CD4-positive, alpha-beta T cell treated with Interleukin-12 subunit alpha and Interleukin-12 subunit beta, for 1 hour (primary cell): ENCODE data around the gene SECISBP2L.
A peak's percentile ranks its signal among the peaks of the same experiment; 100 is the strongest.
"Not testable (repeated sequence)": the region's sequence is repeated elsewhere in the genome, so short reads cannot be mapped to it uniquely, and the experiment has no call there.

Experiments used
- DNase-seq: peaks from one replicate; pipeline ENCODE4 v3.0.0-alpha.2; 2020

Gene SECISBP2L

GRCh38 chr15:49046220-49047102, at the start of gene SECISBP2L:
SECISBP2L (minus strand) TSS chr15:49046446; CDS start chr15:49046299, 147 bp downstream.
- peak; percentile 92 for DNase-seq

GRCh38 chr15:49094923-49095322, 48.7 kb upstream of the SECISBP2L start:
- no peak for DNase-seq

- no peak for DNase-seq
Measured at GRCh38 chr15:49093252-49094105, 47.2 kb upstream of the SECISBP2L start.

GRCh38 chr15:49088996-49089395, 42.8 kb upstream of the SECISBP2L start:
- DNase-seq: no peak

- DNase-seq: no peak
Measured at GRCh38 chr15:49085696-49086459, 39.6 kb upstream of the SECISBP2L start.

- DNase-seq: no peak
Measured at GRCh38 chr15:49084285-49084570, 38.0 kb upstream of the SECISBP2L start.

- no peak for DNase-seq
Measured at GRCh38 chr15:49083401-49084284, 37.4 kb upstream of the SECISBP2L start.

GRCh38 chr15:49082960-49083359, 36.7 kb upstream of the SECISBP2L start:
- DNase-seq: no peak

- no peak for DNase-seq
Measured at GRCh38 chr15:49079340-49080039, 33.2 kb upstream of the SECISBP2L start.

GRCh38 chr15:49075881-49076280, 29.6 kb upstream of the SECISBP2L start:
- no peak for DNase-seq

GRCh38 chr15:49074589-49075287, 28.5 kb upstream of the SECISBP2L start:
- not testable (repeated sequence) for DNase-seq

- no peak for DNase-seq
Measured at GRCh38 chr15:49066372-49066771, 20.1 kb upstream of the SECISBP2L start.

- DNase-seq: no peak
Measured at GRCh38 chr15:49064884-49065283, 18.6 kb upstream of the SECISBP2L start.

GRCh38 chr15:49064281-49064653, 18.0 kb upstream of the SECISBP2L start:
- no peak for DNase-seq

GRCh38 chr15:49063402-49064280, 17.4 kb upstream of the SECISBP2L start:
- DNase-seq: no peak

GRCh38 chr15:49062900-49063299, 16.7 kb upstream of the SECISBP2L start:
- no peak for DNase-seq

GRCh38 chr15:49060710-49061495, 14.7 kb upstream of the SECISBP2L start:
- no peak for DNase-seq

- no peak for DNase-seq
Measured at GRCh38 chr15:49059491-49059890, 13.2 kb upstream of the SECISBP2L start.

- DNase-seq: no peak
Measured at GRCh38 chr15:49058559-49058958, 12.3 kb upstream of the SECISBP2L start.
